Medulla oblongata (tissue), 1 donor: ENCODE data around the gene PRXL2A.
"Not testable (repeated sequence)": the region's sequence is repeated elsewhere in the genome, so short reads cannot be mapped to it uniquely, and the experiment has no call there.

ENCODE experiments used
- DNase-seq: peaks from one replicate; pipeline ENCODE4 v3.0.0-alpha.2; 2015; ENCODE audit errors: extremely low spot score

The PRXL2A gene

GRCh38 chr10:80474941-80475340 is 66.6 kb downstream of the PRXL2A start:
- no peak for DNase-seq

DNA sequence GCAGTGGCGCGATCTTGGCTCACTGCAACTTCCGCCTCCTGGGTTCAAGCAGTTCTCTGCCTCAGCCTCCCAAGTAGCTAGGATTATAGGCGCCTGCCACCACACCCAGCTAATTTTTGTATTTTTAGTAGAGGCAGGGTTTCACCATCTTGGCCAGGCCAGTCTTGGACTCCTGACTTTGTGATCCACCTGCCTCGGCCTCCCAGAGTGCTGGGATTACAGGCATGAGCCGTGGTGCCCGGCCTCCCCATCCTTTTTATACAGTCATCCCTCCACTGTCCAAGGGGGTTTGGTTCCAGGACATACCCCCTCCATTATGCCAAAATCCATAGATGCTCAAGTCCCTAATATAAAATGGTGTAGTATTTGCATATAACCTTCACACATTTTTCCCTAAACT is 67.3 kb downstream of the PRXL2A start:
- DNase-seq, result not testable (repeated sequence)

DNA sequence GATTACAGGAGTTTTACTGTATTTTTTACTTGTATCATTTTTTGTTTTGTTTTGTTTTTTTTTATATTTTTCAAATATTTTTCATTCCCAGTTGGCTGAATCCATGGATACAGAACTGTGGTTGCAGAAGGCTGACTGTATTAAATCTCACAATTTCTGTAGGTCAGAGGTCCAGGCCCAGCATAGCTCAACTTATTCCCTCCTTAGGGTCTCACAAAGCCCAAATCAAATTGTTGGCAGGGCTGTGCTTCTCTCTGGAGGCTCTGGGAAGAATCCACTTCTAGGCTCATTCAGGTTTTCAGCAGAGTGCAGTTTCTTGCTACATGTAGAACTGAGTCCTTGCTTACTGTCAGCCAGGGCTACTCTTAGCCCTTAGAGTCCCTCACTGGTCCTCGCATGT is 68.3 kb downstream of the PRXL2A start:
- DNase-seq, result no peak

DNA sequence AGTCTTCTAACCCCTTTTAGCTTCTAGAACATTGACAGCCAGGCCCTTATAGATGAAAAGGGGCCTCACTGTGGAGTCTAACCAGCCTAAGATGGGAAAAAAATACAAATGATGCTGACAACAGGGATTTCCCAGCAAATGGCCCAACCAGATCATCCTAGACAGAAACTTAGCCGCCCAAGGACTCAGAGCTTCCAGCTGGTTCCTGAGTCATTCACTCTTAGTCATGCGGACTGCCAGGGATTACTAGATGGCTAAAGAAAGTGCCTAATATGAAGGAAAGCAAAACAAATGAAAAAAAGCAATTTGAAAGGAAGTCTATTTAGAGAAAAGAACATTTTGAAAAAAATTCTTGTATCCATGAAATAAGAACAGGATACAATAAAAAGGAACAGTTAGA is 69.5 kb downstream of the PRXL2A start:
- DNase-seq, result no peak

DNA sequence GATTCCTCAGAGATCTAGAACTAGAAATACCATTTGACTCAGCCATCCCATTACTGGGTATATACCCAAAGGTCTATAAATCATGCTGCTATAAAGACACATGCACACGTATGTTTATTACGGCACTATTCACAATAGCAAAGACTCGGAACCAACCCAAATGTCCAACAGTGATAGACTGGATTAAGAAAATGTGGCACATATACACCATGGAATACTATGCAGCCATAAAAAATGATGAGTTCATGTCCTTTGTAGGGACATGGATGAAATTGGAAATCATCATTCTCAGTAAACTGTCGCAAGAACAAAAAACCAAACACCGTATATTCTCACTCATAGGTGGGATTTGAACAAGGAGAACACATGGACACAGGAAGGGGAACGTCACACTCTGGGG is 72.0 kb downstream of the PRXL2A start:
- DNase-seq, result not testable (repeated sequence)

- DNase-seq, result no peak
Observed at GRCh38 chr10:80480852-80481251, 72.5 kb downstream of the PRXL2A start.

DNA sequence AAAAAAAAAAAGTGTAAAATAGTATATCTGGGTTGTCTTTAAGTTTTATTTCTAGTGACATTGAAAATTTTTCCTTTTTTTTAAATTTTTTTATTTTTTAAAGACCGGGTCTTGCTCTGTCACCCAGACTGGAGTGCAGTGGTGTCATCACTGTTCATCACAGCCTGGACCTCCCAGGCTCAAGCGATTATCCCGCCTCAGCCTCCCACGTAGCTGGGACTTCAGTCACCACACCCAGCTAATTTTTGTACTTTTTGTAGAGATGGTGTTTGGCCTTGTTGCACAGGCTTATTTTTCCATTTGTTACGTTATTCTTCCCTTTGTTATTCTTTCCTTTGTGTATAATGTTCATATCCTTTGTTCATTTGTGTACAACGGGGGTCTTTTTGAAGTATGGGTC is 75.9 kb downstream of the PRXL2A start:
- no peak for DNase-seq

DNA sequence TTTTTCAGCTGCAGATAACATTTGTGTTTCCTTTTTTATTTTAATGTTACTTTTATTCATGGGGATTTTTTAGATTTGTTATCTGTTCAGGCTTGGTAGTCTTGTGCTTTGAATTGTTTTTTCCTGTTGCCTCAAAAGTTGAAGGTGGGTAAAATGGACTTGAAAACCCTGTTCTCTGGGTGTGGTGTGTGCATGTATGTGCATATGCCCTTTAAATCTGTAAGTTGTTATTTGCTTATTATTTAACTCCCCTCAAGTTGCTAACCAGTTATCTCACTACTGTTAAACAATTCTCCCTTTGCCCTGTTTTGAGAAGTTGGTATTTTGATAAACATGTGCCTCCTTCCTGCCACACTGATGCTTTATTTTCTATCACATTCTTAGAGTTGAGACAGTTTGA is 76.3 kb downstream of the PRXL2A start:
- no peak for DNase-seq

- no peak for DNase-seq
Observed at GRCh38 chr10:80485076-80485945, 77.0 kb downstream of the PRXL2A start.

- no peak for DNase-seq
Observed at GRCh38 chr10:80485946-80486764, 77.8 kb downstream of the PRXL2A start.
